HEK293 (cell line): ENCODE measurements around the gene ABCB9.

ENCODE experiments used
- BCL11A ChIP-seq: fragments of 450-650 bp; formaldehyde crosslinking; IDR thresholded peaks from 2 replicates; pipeline ENCODE4 v1.5.1; 2016; ENCODE audit warnings: low read depth, missing biosample characterization, missing genetic modification characterization
- GLIS2 ChIP-seq: fragments of 450-650 bp; formaldehyde crosslinking; IDR thresholded peaks from 2 replicates; pipeline ENCODE4 v1.5.1; 2016; ENCODE audit warnings: missing biosample characterization, missing genetic modification characterization
- KLF8 ChIP-seq: fragments of 450-650 bp; formaldehyde crosslinking; IDR thresholded peaks from 2 replicates; pipeline ENCODE4 v1.5.1; 2016; ENCODE audit warnings: missing biosample characterization, missing genetic modification characterization
- MEIS1 ChIP-seq: sonication (generic); formaldehyde crosslinking; IDR thresholded peaks from 2 replicates; pipeline ENCODE4 v1.8.1; 2022; ENCODE audit warnings: missing genetic modification reagents, mild to moderate bottlenecking, borderline replicate concordance
- TRIM28 ChIP-seq: IDR thresholded peaks from 2 replicates; pipeline ENCODE4 v1.6.1; 2011; ENCODE audit warnings: low read length, control low read depth, borderline replicate concordance
- WT1 ChIP-seq: fragments of 450-650 bp; formaldehyde crosslinking; IDR thresholded peaks from 2 replicates; pipeline ENCODE4 v1.5.1; 2016; ENCODE audit warnings: missing biosample characterization, missing genetic modification characterization
- ZBTB17 ChIP-seq: fragments of 450-650 bp; formaldehyde crosslinking; IDR thresholded peaks from 2 replicates; pipeline ENCODE4 v1.5.1; 2016; ENCODE audit warnings: missing biosample characterization, missing genetic modification characterization
- ZBTB7A ChIP-seq: fragments of 450-650 bp; formaldehyde crosslinking; IDR thresholded peaks from 2 replicates; pipeline ENCODE4 v1.5.1; 2016; ENCODE audit warnings: low read depth, missing biosample characterization, missing genetic modification characterization
- ZFP37 ChIP-seq: fragments of 450-650 bp; formaldehyde crosslinking; IDR thresholded peaks from 2 replicates; pipeline ENCODE4 v1.5.1; 2016; ENCODE audit warnings: missing biosample characterization, missing genetic modification characterization
- ZFP69B ChIP-seq: fragments of 450-650 bp; formaldehyde crosslinking; IDR thresholded peaks from 2 replicates; pipeline ENCODE4 v1.5.1; 2016; ENCODE audit warnings: missing biosample characterization, missing genetic modification characterization
- ZIC2 ChIP-seq: fragments of 450-650 bp; formaldehyde crosslinking; IDR thresholded peaks from 2 replicates; pipeline ENCODE4 v1.5.1; 2016; ENCODE audit warnings: missing biosample characterization, missing genetic modification characterization
- ZNF114 ChIP-seq: fragments of 450-650 bp; formaldehyde crosslinking; IDR thresholded peaks from 2 replicates; pipeline ENCODE4 v1.5.0; 2017; ENCODE audit warnings: missing biosample characterization, missing genetic modification characterization
- ZNF140 ChIP-seq: fragments of 450-650 bp; formaldehyde crosslinking; IDR thresholded peaks from 2 replicates; pipeline ENCODE4 v1.5.1; 2016; ENCODE audit warnings: missing biosample characterization, missing genetic modification characterization
- ZNF148 ChIP-seq: fragments of 450-650 bp; formaldehyde crosslinking; IDR thresholded peaks from 2 replicates; pipeline ENCODE4 v1.5.0; 2017; ENCODE audit warnings: missing biosample characterization, missing genetic modification characterization, borderline replicate concordance
- ZNF169 ChIP-seq: fragments of 450-650 bp; formaldehyde crosslinking; IDR thresholded peaks from 2 replicates; pipeline ENCODE4 v1.5.1; 2016; ENCODE audit warnings: missing biosample characterization, missing genetic modification characterization
- ZNF174 ChIP-seq: fragments of 450-650 bp; formaldehyde crosslinking; IDR thresholded peaks from 2 replicates; pipeline ENCODE4 v1.5.0; 2017; ENCODE audit warnings: missing biosample characterization, mild to moderate bottlenecking, missing genetic modification characterization
- ZNF19 ChIP-seq: fragments of 450-650 bp; formaldehyde crosslinking; IDR thresholded peaks from 2 replicates; pipeline ENCODE4; 2016; ENCODE audit warnings: missing biosample characterization, missing genetic modification characterization, low read depth
- ZNF311 ChIP-seq: fragments of 450-650 bp; formaldehyde crosslinking; IDR thresholded peaks from 2 replicates; pipeline ENCODE4 v1.5.1; 2017; ENCODE audit warnings: missing biosample characterization, missing genetic modification characterization, borderline replicate concordance
- ZNF335 ChIP-seq: fragments of 450-650 bp; formaldehyde crosslinking; conservative IDR thresholded peaks from 2 replicates; pipeline ENCODE4 v1.5.1; 2016; ENCODE audit warnings: missing biosample characterization, missing genetic modification characterization
- ZNF341 ChIP-seq: fragments of 450-650 bp; formaldehyde crosslinking; IDR thresholded peaks from 2 replicates; pipeline ENCODE4; 2016; ENCODE audit warnings: low read depth, missing biosample characterization, missing genetic modification characterization
- ZNF580 ChIP-seq: fragments of 450-650 bp; formaldehyde crosslinking; IDR thresholded peaks from 2 replicates; pipeline ENCODE4 v1.5.1; 2016; ENCODE audit warnings: missing biosample characterization, missing genetic modification characterization
- ZNF596 ChIP-seq: fragments of 450-650 bp; IDR thresholded peaks from 2 replicates; pipeline ENCODE4 v1.5.0; 2018; ENCODE audit warnings: missing biosample characterization, mild to moderate bottlenecking, missing genetic modification characterization, moderate library complexity
- ZNF645 ChIP-seq: fragments of 450-650 bp; formaldehyde crosslinking; IDR thresholded peaks from 2 replicates; pipeline ENCODE4; 2016; ENCODE audit warnings: missing biosample characterization, missing genetic modification characterization
- ZNF660 ChIP-seq: fragments of 450-650 bp; IDR thresholded peaks from 2 replicates; pipeline ENCODE4 v1.5.1; 2018; ENCODE audit warnings: missing biosample characterization, mild to moderate bottlenecking, missing genetic modification characterization
- ZNF701 ChIP-seq: fragments of 450-650 bp; formaldehyde crosslinking; IDR thresholded peaks from 2 replicates; pipeline ENCODE4 v1.5.1; 2016; ENCODE audit warnings: missing biosample characterization, missing genetic modification characterization
- TF ChIP-seq, protein P1 (sequence below): fragments of 450-650 bp; formaldehyde crosslinking; IDR thresholded peaks from 2 replicates; pipeline ENCODE4 v1.5.1; 2016; ENCODE audit warnings: missing biosample characterization, missing genetic modification characterization, borderline replicate concordance
- TF ChIP-seq, protein P2 (sequence below): fragments of 450-650 bp; formaldehyde crosslinking; optimal IDR thresholded peaks from 2 replicates; pipeline ENCODE3; 2016; ENCODE audit warnings: missing biosample characterization, mild to moderate bottlenecking, missing genetic modification characterization
- TF ChIP-seq, protein P3 (sequence below): fragments of 450-650 bp; formaldehyde crosslinking; IDR thresholded peaks from 2 replicates; pipeline ENCODE4 v1.5.1; 2016; ENCODE audit warnings: missing biosample characterization, missing genetic modification characterization

ABCB9 gene

GRCh38 chr12:122974892-122975789, 8.9 kb upstream of the ABCB9 start, which contains the start of gene OGFOD2 (continued):
- TF ChIP-seq, protein P1, sequence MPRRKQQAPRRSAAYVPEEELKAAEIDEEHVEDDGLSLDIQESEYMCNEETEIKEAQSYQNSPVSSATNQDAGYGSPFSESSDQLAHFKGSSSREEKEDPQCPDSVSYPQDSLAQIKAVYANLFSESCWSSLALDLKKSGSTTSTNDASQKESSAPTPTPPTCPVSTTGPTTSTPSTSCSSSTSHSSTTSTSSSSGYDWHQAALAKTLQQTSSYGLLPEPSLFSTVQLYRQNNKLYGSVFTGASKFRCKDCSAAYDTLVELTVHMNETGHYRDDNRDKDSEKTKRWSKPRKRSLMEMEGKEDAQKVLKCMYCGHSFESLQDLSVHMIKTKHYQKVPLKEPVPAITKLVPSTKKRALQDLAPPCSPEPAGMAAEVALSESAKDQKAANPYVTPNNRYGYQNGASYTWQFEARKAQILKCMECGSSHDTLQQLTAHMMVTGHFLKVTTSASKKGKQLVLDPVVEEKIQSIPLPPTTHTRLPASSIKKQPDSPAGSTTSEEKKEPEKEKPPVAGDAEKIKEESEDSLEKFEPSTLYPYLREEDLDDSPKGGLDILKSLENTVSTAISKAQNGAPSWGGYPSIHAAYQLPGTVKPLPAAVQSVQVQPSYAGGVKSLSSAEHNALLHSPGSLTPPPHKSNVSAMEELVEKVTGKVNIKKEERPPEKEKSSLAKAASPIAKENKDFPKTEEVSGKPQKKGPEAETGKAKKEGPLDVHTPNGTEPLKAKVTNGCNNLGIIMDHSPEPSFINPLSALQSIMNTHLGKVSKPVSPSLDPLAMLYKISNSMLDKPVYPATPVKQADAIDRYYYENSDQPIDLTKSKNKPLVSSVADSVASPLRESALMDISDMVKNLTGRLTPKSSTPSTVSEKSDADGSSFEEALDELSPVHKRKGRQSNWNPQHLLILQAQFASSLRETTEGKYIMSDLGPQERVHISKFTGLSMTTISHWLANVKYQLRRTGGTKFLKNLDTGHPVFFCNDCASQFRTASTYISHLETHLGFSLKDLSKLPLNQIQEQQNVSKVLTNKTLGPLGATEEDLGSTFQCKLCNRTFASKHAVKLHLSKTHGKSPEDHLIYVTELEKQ (tag by site-specific recombination): no peak
- TF ChIP-seq KLF8 (tag by site-specific recombination) (peak; percentile 7; the same call in 1 of the 2 replicates), ZFP37 (no peak; the same call in 1 of the 2 replicates), ZIC2 (tag by site-specific recombination) (no peak), ZBTB7A (tag by site-specific recombination) (no peak), ZNF580 (tag by site-specific recombination) (no peak), ZNF660 (tag by site-specific recombination) (0 out of 2 replicates have a peak, but pooled peaks have one; percentile 12), ZNF114 (tag by site-specific recombination) (no peak), MEIS1 (CRISPR knock-in tag) (no peak), ZNF148 (tag by site-specific recombination) (no peak), TRIM28 (no peak), ZNF341 (tag by site-specific recombination) (no peak; the same call in 1 of the 2 replicates), BCL11A (tag by site-specific recombination) (no peak), ZBTB17 (tag by site-specific recombination) (peak; percentile 64), ZNF645 (tag by site-specific recombination) (no peak), ZNF335 (tag by site-specific recombination) (peak; percentile 79), ZNF311 (tag by site-specific recombination) (no peak), ZNF701 (no peak), ZNF169 (tag by site-specific recombination) (no peak), ZNF596 (tag by site-specific recombination) (no peak), WT1 (tag by site-specific recombination) (no peak), ZNF174 (tag by site-specific recombination) (no peak), GLIS2 (tag by site-specific recombination) (peak; percentile 66), ZNF19 (tag by site-specific recombination) (no peak), ZFP69B (no peak), ZNF140 (tag by site-specific recombination) (no peak)
- TF ChIP-seq, protein P2, sequence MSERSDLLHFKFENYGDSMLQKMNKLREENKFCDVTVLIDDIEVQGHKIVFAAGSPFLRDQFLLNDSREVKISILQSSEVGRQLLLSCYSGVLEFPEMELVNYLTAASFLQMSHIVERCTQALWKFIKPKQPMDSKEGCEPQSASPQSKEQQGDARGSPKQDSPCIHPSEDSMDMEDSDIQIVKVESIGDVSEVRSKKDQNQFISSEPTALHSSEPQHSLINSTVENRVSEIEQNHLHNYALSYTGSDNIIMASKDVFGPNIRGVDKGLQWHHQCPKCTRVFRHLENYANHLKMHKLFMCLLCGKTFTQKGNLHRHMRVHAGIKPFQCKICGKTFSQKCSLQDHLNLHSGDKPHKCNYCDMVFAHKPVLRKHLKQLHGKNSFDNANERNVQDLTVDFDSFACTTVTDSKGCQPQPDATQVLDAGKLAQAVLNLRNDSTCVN (tag by site-specific recombination): peak; percentile 79
- TF ChIP-seq, protein P3, sequence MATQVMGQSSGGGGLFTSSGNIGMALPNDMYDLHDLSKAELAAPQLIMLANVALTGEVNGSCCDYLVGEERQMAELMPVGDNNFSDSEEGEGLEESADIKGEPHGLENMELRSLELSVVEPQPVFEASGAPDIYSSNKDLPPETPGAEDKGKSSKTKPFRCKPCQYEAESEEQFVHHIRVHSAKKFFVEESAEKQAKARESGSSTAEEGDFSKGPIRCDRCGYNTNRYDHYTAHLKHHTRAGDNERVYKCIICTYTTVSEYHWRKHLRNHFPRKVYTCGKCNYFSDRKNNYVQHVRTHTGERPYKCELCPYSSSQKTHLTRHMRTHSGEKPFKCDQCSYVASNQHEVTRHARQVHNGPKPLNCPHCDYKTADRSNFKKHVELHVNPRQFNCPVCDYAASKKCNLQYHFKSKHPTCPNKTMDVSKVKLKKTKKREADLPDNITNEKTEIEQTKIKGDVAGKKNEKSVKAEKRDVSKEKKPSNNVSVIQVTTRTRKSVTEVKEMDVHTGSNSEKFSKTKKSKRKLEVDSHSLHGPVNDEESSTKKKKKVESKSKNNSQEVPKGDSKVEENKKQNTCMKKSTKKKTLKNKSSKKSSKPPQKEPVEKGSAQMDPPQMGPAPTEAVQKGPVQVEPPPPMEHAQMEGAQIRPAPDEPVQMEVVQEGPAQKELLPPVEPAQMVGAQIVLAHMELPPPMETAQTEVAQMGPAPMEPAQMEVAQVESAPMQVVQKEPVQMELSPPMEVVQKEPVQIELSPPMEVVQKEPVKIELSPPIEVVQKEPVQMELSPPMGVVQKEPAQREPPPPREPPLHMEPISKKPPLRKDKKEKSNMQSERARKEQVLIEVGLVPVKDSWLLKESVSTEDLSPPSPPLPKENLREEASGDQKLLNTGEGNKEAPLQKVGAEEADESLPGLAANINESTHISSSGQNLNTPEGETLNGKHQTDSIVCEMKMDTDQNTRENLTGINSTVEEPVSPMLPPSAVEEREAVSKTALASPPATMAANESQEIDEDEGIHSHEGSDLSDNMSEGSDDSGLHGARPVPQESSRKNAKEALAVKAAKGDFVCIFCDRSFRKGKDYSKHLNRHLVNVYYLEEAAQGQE: no peak
